ENCODE measurements around the gene TUT4.

TUT4 gene

GRCh38 chr1:52569449-52570210 lies 16.7 kb upstream of the TUT4 start:
- DNase-seq, result no peak

GRCh38 chr1:52567943-52568342 lies 15.1 kb upstream of the TUT4 start:
- DNase-seq, result no peak

- DNase-seq, result no peak
Measured at GRCh38 chr1:52562766-52563165, 9.9 kb upstream of the TUT4 start.

GRCh38 chr1:52559875-52560274 lies 7.0 kb upstream of the TUT4 start:
- DNase-seq, result no peak

- no peak for DNase-seq
Measured at GRCh38 chr1:52558941-52559340, 6.0 kb upstream of the TUT4 start.

GRCh38 chr1:52556641-52557360 lies 3.9 kb upstream of the TUT4 start:
- no peak for DNase-seq

GRCh38 chr1:52554756-52555155 lies 1.9 kb upstream of the TUT4 start:
- no peak for DNase-seq

- no peak for DNase-seq
Measured at GRCh38 chr1:52554267-52554640, 1.4 kb upstream of the TUT4 start.

- DNase-seq, result peak; percentile 30 to 92 (median 81)
Measured at GRCh38 chr1:52553362-52554266, 722 bp upstream of the TUT4 start.

GRCh38 chr1:52552236-52552504 lies 722 bp downstream of the TUT4 start:
- peak in 10 of 14 donors; percentile 5 to 55 (median 26) for DNase-seq

- DNase-seq, result peak in 2 of 14 donors; percentile 1 to 34
Measured at GRCh38 chr1:52551507-52552235, 1.2 kb downstream of the TUT4 start.

GRCh38 chr1:52550447-52550846 lies 2.4 kb downstream of the TUT4 start:
- no peak for DNase-seq

GRCh38 chr1:52549267-52549666 lies 3.6 kb downstream of the TUT4 start:
- no peak for DNase-seq

- no peak for DNase-seq
Measured at GRCh38 chr1:52546852-52547251, 6.0 kb downstream of the TUT4 start.

GRCh38 chr1:52544665-52545525 lies 8.0 kb downstream of the TUT4 start:
- no peak for DNase-seq

- DNase-seq, result no peak
Measured at GRCh38 chr1:52542085-52542688, 10.7 kb downstream of the TUT4 start.

- no peak for DNase-seq
Measured at GRCh38 chr1:52534928-52535764, 17.7 kb downstream of the TUT4 start.

GRCh38 chr1:52533713-52534112 lies 19.2 kb downstream of the TUT4 start:
- DNase-seq, result no peak

GRCh38 chr1:52532731-52533327 lies 20.1 kb downstream of the TUT4 start:
- DNase-seq, result no peak

GRCh38 chr1:52532247-52532646 lies 20.6 kb downstream of the TUT4 start:
- no peak for DNase-seq

Measured in C1 segment of cervical spinal cord (tissue), 14 donors.